Right lobe of liver (tissue), 6 donors: ENCODE results near the gene POU2F3. TPM values are rescaled to one million over a fixed set of nuclear protein-coding genes. Genes with fewer than 3 reads are reported as not detected.

ENCODE experiments used
- ATAC-seq, 4 donors: fragments of 200-7000 bp; cut with Tn5 transposase; one replicate each; pipeline ENCODE4 v1.9.1; 2020; ENCODE audit warnings: mild to moderate bottlenecking in 4 of 4, moderate library complexity in 4 of 4
- DNase-seq, 3 donors: peaks; one replicate each; pipeline ENCODE4 v3.0.0-alpha.2; 2020
- H3K27ac ChIP-seq, 3 donors: fragments of 200-600 bp; one replicate each; pipeline ENCODE4 v1.8.0; 2022
- H3K27me3 ChIP-seq, 2 donors: fragments of 200-600 bp; one replicate each; pipeline ENCODE4 v1.8.0; 2022
- H3K36me3 ChIP-seq, 4 donors: fragments of 200-600 bp; sonication (generic) in 1 of 4; one replicate each; pipeline versions ENCODE4 v1.5.1 to v1.8.0; 2017 to 2022; ENCODE audit warnings: control low read depth in 1 of 4
- H3K4me1 ChIP-seq, 4 donors: fragments of 200-600 bp; sonication (generic) in 1 of 4; one replicate each; pipeline versions ENCODE4 v1.5.1 to v1.8.0; 2017 to 2022; ENCODE audit warnings: control low read depth in 1 of 4
- H3K4me3 ChIP-seq, 3 donors: fragments of 200-600 bp; one replicate each; pipeline ENCODE4 v1.8.0; 2022
- H3K9me3 ChIP-seq, 4 donors: fragments of 200-600 bp; sonication (generic) in 1 of 4; one replicate each; pipeline versions ENCODE4 v1.5.1 to v1.8.0; 2017 to 2022; ENCODE audit warnings: control low read depth in 1 of 4
- POLR2A ChIP-seq: fragments of 450-650 bp; IDR thresholded peaks from one replicate; pipeline ENCODE4 v1.6.1; 2017; ENCODE audit warnings: antibody characterized with exemption, mild to moderate bottlenecking
- WGBS: methylation state at CpG from one replicate; pipeline ENCODE4 v1.1.6; 2018; ENCODE audit warnings: low coverage, low lambda C conversion rate; ENCODE audit not compliant: insufficient coverage; ENCODE audit errors: missing lambda C conversion rate; 5-methylcytosine and 5-hydroxymethylcytosine counted together
- intact Hi-C, 2 donors: fragments of 100-400 bp; cut with DNase I; formaldehyde crosslinking; loops; one replicate each; pipeline versions ENCODE4 v1.11.2 to v1.14.1; 2022
- total RNA-seq, 6 experiments: library from RNA; depleted of rRNA in 2 of 6; stranded (reverse); fragments of >200 nt in 2 of 6; fragmentation: NEBNext Ultra II Directional in 3 of 6; extraction: Animal tissue kit (Norgen Biotek cat#: 25700) in 3 of 6; gene quantifications; one replicate each; pipeline versions ENCODE4 v1.1.0 to v1.2.4, GENCODE V29; 2016 to 2023
- TF ChIP-seq, protein P1 (sequence below), 4 donors: fragments of 200-600 bp in 3 of 4; fragments of 450-650 bp in 1 of 4; IDR thresholded peaks; one replicate each; pipeline versions ENCODE4 v1.5.1 to v1.8.0; 2016 to 2022; ENCODE audit warnings: antibody characterized with exemption in 4 of 4, mild to moderate bottlenecking in 2 of 4
- donor health status: DM: no; HTN: yes; CAD: no.
- donor health status: DM: no; HTN: no; CAD: no.
- donor health status: DM: no; HTN: no; CAD: no.
- donor health status: DM: no; HTN: yes; CAD: no.
- donor health status: DM: no; HTN: yes; CAD: no.

The POU2F3 gene
- total RNA-seq, 6 experiments from 2014 or later: not detected

GRCh38 chr11:120317689-120318480 lies 77.9 kb downstream of the POU2F3 start:
- no peak for ATAC-seq

GRCh38 chr11:120318906-120319305 lies 79.0 kb downstream of the POU2F3 start:
- Histone ChIP-seq H3K4me1 (no peaks in the 10 kb centered on the region), H3K27me3 (no peaks in the 10 kb centered on the region), H3K4me3 (no peak overlapping the region), H3K9me3 (no peaks in the 10 kb centered on the region), H3K27ac (no peak overlapping the region), H3K36me3 (no peaks in the 10 kb centered on the region)
- TF ChIP-seq, protein P1, sequence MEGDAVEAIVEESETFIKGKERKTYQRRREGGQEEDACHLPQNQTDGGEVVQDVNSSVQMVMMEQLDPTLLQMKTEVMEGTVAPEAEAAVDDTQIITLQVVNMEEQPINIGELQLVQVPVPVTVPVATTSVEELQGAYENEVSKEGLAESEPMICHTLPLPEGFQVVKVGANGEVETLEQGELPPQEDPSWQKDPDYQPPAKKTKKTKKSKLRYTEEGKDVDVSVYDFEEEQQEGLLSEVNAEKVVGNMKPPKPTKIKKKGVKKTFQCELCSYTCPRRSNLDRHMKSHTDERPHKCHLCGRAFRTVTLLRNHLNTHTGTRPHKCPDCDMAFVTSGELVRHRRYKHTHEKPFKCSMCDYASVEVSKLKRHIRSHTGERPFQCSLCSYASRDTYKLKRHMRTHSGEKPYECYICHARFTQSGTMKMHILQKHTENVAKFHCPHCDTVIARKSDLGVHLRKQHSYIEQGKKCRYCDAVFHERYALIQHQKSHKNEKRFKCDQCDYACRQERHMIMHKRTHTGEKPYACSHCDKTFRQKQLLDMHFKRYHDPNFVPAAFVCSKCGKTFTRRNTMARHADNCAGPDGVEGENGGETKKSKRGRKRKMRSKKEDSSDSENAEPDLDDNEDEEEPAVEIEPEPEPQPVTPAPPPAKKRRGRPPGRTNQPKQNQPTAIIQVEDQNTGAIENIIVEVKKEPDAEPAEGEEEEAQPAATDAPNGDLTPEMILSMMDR (IDR thresholded peaks at IDR 0.05): no peak
- TF ChIP-seq POLR2A: no peak
- no peak for ATAC-seq
- WGBS: 80% methylated on average over 4 of the region's 4 CpGs
- intact Hi-C loops: no loop called here
- no peak for DNase-seq

More at GRCh38 chr11:120317689-120318480, 77.9 kb downstream of the POU2F3 start:
- Histone ChIP-seq H3K9me3 (no peaks in the 10 kb centered on the region), H3K36me3 (no peaks in the 10 kb centered on the region), H3K4me3 (no peak overlapping the region), H3K4me1 (no peaks in the 10 kb centered on the region), H3K27ac (no peak overlapping the region), H3K27me3 (no peaks in the 10 kb centered on the region)
- no peak for TF ChIP-seq POLR2A
- TF ChIP-seq, protein P1 (IDR thresholded peaks at IDR 0.05): no peak
- 72% methylated on average over 9 of the region's 10 CpGs for WGBS
- no peak for DNase-seq
- intact Hi-C loops: no loop called here

DNA sequence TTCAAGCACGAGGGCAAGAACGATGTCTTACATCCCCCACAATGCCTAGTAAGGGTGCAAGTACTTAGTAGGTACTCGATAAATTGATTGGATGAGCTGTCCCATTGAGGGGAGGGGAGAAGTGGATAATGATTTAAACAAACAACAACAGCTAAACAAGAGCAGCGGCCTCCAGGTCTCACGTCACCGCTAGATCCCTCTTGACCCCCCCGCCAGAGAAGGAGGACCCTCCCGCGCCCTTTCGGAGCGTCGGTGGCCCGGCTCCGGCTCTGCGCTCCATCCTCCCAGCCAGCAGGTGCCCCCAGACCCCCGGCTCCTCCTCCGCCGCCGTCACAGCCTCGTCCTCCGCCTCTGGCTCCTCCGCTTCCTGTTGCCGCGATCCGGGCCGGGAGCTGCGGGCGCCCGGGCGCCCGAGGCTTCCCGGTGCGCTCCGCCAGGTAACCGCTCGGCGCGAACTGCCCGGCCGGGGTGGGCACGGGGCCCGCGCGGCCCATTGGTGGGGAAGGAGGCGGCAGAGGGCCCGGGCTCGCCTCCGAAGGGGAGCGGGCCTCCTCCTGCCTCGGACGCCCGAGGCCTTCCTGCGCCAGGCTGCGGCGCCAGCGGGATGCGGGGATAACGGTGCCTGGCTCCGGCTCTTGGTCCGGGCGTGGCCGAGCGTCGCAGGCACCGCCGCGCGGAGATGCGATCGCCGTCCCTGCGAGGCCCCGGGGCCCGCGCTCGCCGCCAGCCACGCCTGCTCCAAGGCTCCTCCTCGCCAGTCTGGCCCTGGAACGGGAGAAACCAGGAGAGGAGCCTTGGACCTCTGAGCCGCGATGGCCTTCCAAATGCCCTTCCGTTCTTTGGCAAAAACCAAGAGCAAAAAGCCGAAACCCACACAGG lies 85.2 kb downstream of the POU2F3 start, which contains the start of gene TLCD5:
TSS of gene TLCD5 (plus strand) at position 368 of the 879 bp plus-strand sequence. CDS start 2,143 bp downstream, outside the sequence.
- ATAC-seq (peak; percentile 77 to 81 (median 80)), DNase-seq (peak in 2 of 3 donors; percentile 66 to 70)
- Histone ChIP-seq H3K36me3 (no peaks in the 10 kb centered on the region), H3K27ac (peak within 1 kb of the TSS; percentile 56 to 87 (median 62)), H3K4me1 (no peaks in the 10 kb centered on the region), H3K9me3 (no peaks in the 10 kb centered on the region), H3K4me3 (peak within 1 kb of the TSS; percentile 47 to 59 (median 59)), H3K27me3 (no peaks in the 10 kb centered on the region)
- TF ChIP-seq, protein P1 (IDR thresholded peaks at IDR 0.05): no peak
- peak; percentile 54 for TF ChIP-seq POLR2A
- WGBS: 5% methylated on average over 13 of the region's 84 CpGs
- intact Hi-C loops: loop anchor here in 1 of 2 donors (10.0 kb wide), 1 partner anchor 630 kb away; no protein-coding TSS in a partner anchor

GRCh38 chr11:120326228-120326627 lies 86.3 kb downstream of the POU2F3 start:
- H3K27me3 ChIP-seq: no peaks in the 10 kb centered on the region
- peak overlapping the region in 2 of 3 donors; percentile 62 to 87 for H3K27ac ChIP-seq
- no peaks in the 10 kb centered on the region for H3K9me3 ChIP-seq
- H3K36me3 ChIP-seq: no peaks in the 10 kb centered on the region
- H3K4me3 ChIP-seq: peak overlapping the region in 1 of 3 donors; percentile 59
- TF ChIP-seq, protein P1 (IDR thresholded peaks at IDR 0.05): no peak
- no peak for TF ChIP-seq POLR2A
- ATAC-seq (no peak), DNase-seq (no peak)
- H3K4me1 ChIP-seq: no peaks in the 10 kb centered on the region
- intact Hi-C loops: loop anchor here in 1 of 2 donors (10.0 kb wide), 1 partner anchor 629 kb away; no protein-coding TSS in a partner anchor
- 75% methylated on average over 3 of the region's 3 CpGs for WGBS
